ENCODE measurements around the gene DMRTC2. TPM values are rescaled to one million over a fixed set of nuclear protein-coding genes. Genes with fewer than 3 reads are reported as not detected.

Gene DMRTC2
- total and polyA plus RNA-seq, 2 of the 13 experiments (the other 11 are each of a cell fraction or from before 2014, with no cell fraction given): not detected

GRCh38 chr19:41801031-41801430, 43.8 kb upstream of the DMRTC2 start (continued):
- TF ChIP-seq ZBTB21 (CRISPR knock-in tag; IDR thresholded peaks at IDR 0.05) (no peak), U2AF2 (IDR thresholded peaks at IDR 0.05; ENCODE audit: low read depth, low read length) (no peak), PRDM4 (CRISPR knock-in tag; IDR thresholded peaks at IDR 0.05; ENCODE audit: borderline replicate concordance) (no peak), SMAD9 (CRISPR knock-in tag; IDR thresholded peaks at IDR 0.05) (no peak), ATRX (CRISPR knock-in tag; IDR thresholded peaks at IDR 0.05; ENCODE audit: borderline replicate concordance) (no peak), ZNF124 (CRISPR knock-in tag; IDR thresholded peaks at IDR 0.05) (no peak)

DNA sequence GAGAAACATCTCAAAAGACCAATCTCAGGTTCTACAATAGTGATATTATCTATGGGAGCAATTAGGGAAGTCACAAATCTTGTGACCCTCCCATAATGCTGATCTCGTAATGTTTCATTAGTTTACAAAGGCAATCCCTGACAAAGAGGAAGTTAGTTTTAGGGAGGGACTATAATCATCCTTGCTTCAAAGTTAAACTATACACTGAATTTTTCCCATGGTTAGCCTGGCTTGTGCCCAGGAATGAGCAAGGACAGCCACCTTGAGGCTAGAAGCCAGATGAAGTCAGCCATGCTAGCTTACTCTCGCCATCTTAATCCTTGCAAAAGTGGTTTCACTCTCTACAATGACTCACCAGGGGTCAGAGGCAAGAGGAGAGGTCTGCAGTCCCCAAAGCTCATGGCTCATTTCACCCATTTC, 43.0 kb upstream of the DMRTC2 start:
- FAIRE-seq: no peak
- Histone ChIP-seq H3K9ac (ENCODE audit: insufficient read depth, low read depth, low read length) (no peak overlapping the region), H3K27ac (ENCODE audit: extremely low read length, insufficient read depth, low read length) (no peak overlapping the region), H3K36me3 (replicated peaks in 1 of 2; ENCODE audit: control insufficient read depth in 1 of 2, insufficient read depth in 2 of 2, low read length in 2 of 2) (no peaks in the 10 kb centered on the region), H3K4me1 (ENCODE audit: insufficient read depth, low read length) (peaks cover 10% of the 10 kb centered on the region), H3K9me3 (ENCODE audit: low read length) (no peaks in the 10 kb centered on the region), H2AFZ (ENCODE audit: low read length) (no peak overlapping the region), H3K27me3 (ENCODE audit: control insufficient read depth in 1 of 2, insufficient read depth in 2 of 2, low read length in 2 of 2) (peaks cover 0 to 30% of the 10 kb centered on the region in 2 experiments; a peak in 2 of 5 replicates), H3K4me2 (ENCODE audit: low read depth, low read length) (no peak overlapping the region), H4K20me1 (ENCODE audit: insufficient read depth, low read length) (no peaks in the 10 kb centered on the region), H3K4me3 (replicated peaks in 1 of 3; ENCODE audit: insufficient read depth in 1 of 3, low read depth in 2 of 3, low read length in 3 of 3) (no peak overlapping the region), H3K79me2 (ENCODE audit: insufficient read depth, low read length) (no peaks in the 10 kb centered on the region)
- WGBS (ENCODE audit: low lambda C conversion rate): 13% methylated on average over 2 of the region's 2 CpGs
- BruUV-seq (replicated peaks): no TSS peak
- intact Hi-C loops (cut with micrococcal nuclease; ENCODE audit: unreplicated experiment): no loop called here
- DNase-seq (ENCODE audit: low spot score): no peak
- in situ Hi-C loops (cut with HindIII; ENCODE audit: extremely low pct_ligation_motif_present, low pct_unique_long_range_greater_than_20kb): no loop called here
- CTCF ChIA-PET (ENCODE audit: low intra/inter-chr PET ratio, low total read pairs): no interaction called here
- POLR2A ChIA-PET: no interaction called here
- ATAC-seq: no peak
- TF ChIP-seq ATF2 (CRISPR knock-in tag; IDR thresholded peaks at IDR 0.05): no peak
- no peak for TF ChIP-seq ZBTB42 (CRISPR knock-in tag; IDR thresholded peaks at IDR 0.05)
- TF ChIP-seq ZNF816 (CRISPR knock-in tag; IDR thresholded peaks at IDR 0.05; ENCODE audit: borderline replicate concordance): no peak
- TF ChIP-seq FOXO4 (CRISPR knock-in tag; conservative IDR thresholded peaks at IDR 0.05): no peak
- TF ChIP-seq ZNF337 (CRISPR knock-in tag; IDR thresholded peaks at IDR 0.05; ENCODE audit: borderline replicate concordance, low read depth): no peak
- no peak for TF ChIP-seq GATAD2A (CRISPR knock-in tag; IDR thresholded peaks at IDR 0.05)
- TF ChIP-seq HOXD1 (CRISPR knock-in tag; IDR thresholded peaks at IDR 0.05): no peak
- no peak for TF ChIP-seq MBD4 (IDR thresholded peaks at IDR 0.05; ENCODE audit: borderline replicate concordance, low read length)
- no peak for TF ChIP-seq ISL2 (CRISPR knock-in tag; IDR thresholded peaks at IDR 0.05)
